Measurements from ENCODE around the gene TMEM150C. TPM values are rescaled to one million over a fixed set of nuclear protein-coding genes. Genes with fewer than 3 reads are reported as not detected.
A peak's percentile ranks its signal among the peaks of the same experiment; 100 is the strongest.

TMEM150C gene
- total and polyA plus RNA-seq, 4 experiments from 2014 or later = 0.07 TPM; not detected in 3

GRCh38 chr4:82525307-82525911 is 36.4 kb downstream of the TMEM150C start:
- Histone ChIP-seq H3K9me3 (ENCODE audit: control insufficient read depth in 1 of 2, low read length in 2 of 2) (no peaks in the 10 kb centered on the region), H3K27ac (ENCODE audit: low read depth, low read length) (no peak overlapping the region), H3K4me1 (ENCODE audit: insufficient read depth, low read length) (no peaks in the 10 kb centered on the region), H3K27me3 (ENCODE audit: insufficient read depth, low read length) (no peaks in the 10 kb centered on the region), H3K4me3 (ENCODE audit: low read length in 2 of 2) (no peak overlapping the region), H3K36me3 (ENCODE audit: insufficient read depth, low read length) (no peaks in the 10 kb centered on the region)
- Mint-ChIP-seq H3K27ac (no peak overlapping the region), H3K27me3 (peaks cover 2 to 9% of the 10 kb centered on the region in 2 donors), H3K4me3 (no peak overlapping the region), H3K4me1 (no peaks in the 10 kb centered on the region), H3K36me3 (no peaks in the 10 kb centered on the region), H3K9me3 (no peaks in the 10 kb centered on the region)
- no peak for DNase-seq
- CTCF ChIA-PET (ENCODE audit: partially characterized antibody) = no interaction called here
- POLR2A ChIA-PET (ENCODE audit: partially characterized antibody) = no interaction called here
- intact Hi-C loops (cut with micrococcal nuclease) = no loop called here

GRCh38 chr4:82524570-82525152 is 37.1 kb downstream of the TMEM150C start:
- CTCF ChIA-PET (ENCODE audit: partially characterized antibody) = no interaction called here

GRCh38 chr4:82523179-82523578 is 38.6 kb downstream of the TMEM150C start:
- H3K4me1 ChIP-seq (ENCODE audit: insufficient read depth, low read length) = no peaks in the 10 kb centered on the region
- no peaks in the 10 kb centered on the region for H3K27me3 ChIP-seq (ENCODE audit: insufficient read depth, low read length)
- Mint-ChIP-seq H3K9me3 (no peaks in the 10 kb centered on the region), H3K4me3 (no peak overlapping the region), H3K27ac (no peak overlapping the region), H3K27me3 (peaks cover 6 to 15% of the 10 kb centered on the region in 2 donors), H3K4me1 (no peaks in the 10 kb centered on the region), H3K36me3 (no peaks in the 10 kb centered on the region)
- ChIA-PET POLR2A (ENCODE audit: partially characterized antibody) (no interaction called here), CTCF (ENCODE audit: partially characterized antibody) (no interaction called here)
- no peak overlapping the region for H3K27ac ChIP-seq (ENCODE audit: low read depth, low read length)
- no peaks in the 10 kb centered on the region for H3K36me3 ChIP-seq (ENCODE audit: insufficient read depth, low read length)
- H3K4me3 ChIP-seq (ENCODE audit: low read length in 2 of 2) = no peak overlapping the region
- no peaks in the 10 kb centered on the region for H3K9me3 ChIP-seq (ENCODE audit: control insufficient read depth in 1 of 2, low read length in 2 of 2)
- intact Hi-C loops (cut with micrococcal nuclease) = no loop called here
- no peak for DNase-seq

More at GRCh38 chr4:82524570-82525152, 37.1 kb downstream of the TMEM150C start:
- Histone ChIP-seq H3K4me3 (ENCODE audit: low read length in 2 of 2) (no peak overlapping the region), H3K9me3 (ENCODE audit: control insufficient read depth in 1 of 2, low read length in 2 of 2) (no peaks in the 10 kb centered on the region), H3K4me1 (ENCODE audit: insufficient read depth, low read length) (no peaks in the 10 kb centered on the region), H3K36me3 (ENCODE audit: insufficient read depth, low read length) (no peaks in the 10 kb centered on the region), H3K27me3 (ENCODE audit: insufficient read depth, low read length) (no peaks in the 10 kb centered on the region), H3K27ac (ENCODE audit: low read depth, low read length) (no peak overlapping the region)
- no peaks in the 10 kb centered on the region for H3K9me3 Mint-ChIP-seq
- POLR2A ChIA-PET (ENCODE audit: partially characterized antibody) = no interaction called here
- DNase-seq = no peak
- intact Hi-C loops (cut with micrococcal nuclease) = no loop called here
- H3K4me1 Mint-ChIP-seq = no peaks in the 10 kb centered on the region
- H3K4me3 Mint-ChIP-seq = no peak overlapping the region
- H3K36me3 Mint-ChIP-seq = no peaks in the 10 kb centered on the region
- no peak overlapping the region for H3K27ac Mint-ChIP-seq
- peaks cover 2 to 13% of the 10 kb centered on the region in 2 donors for H3K27me3 Mint-ChIP-seq

- Mint-ChIP-seq H3K27ac (no peak overlapping the region), H3K27me3 (peaks cover 6 to 12% of the 10 kb centered on the region in 2 donors), H3K9me3 (no peaks in the 10 kb centered on the region), H3K36me3 (no peaks in the 10 kb centered on the region), H3K4me3 (no peak overlapping the region), H3K4me1 (no peaks in the 10 kb centered on the region)
- DNase-seq = no peak
- Histone ChIP-seq H3K4me1 (ENCODE audit: insufficient read depth, low read length) (no peaks in the 10 kb centered on the region), H3K27me3 (ENCODE audit: insufficient read depth, low read length) (no peaks in the 10 kb centered on the region), H3K4me3 (ENCODE audit: low read length in 2 of 2) (no peak overlapping the region), H3K36me3 (ENCODE audit: insufficient read depth, low read length) (no peaks in the 10 kb centered on the region), H3K9me3 (ENCODE audit: control insufficient read depth in 1 of 2, low read length in 2 of 2) (no peaks in the 10 kb centered on the region), H3K27ac (ENCODE audit: low read depth, low read length) (no peak overlapping the region)
- ChIA-PET CTCF (ENCODE audit: partially characterized antibody) (no interaction called here), POLR2A (ENCODE audit: partially characterized antibody) (no interaction called here)
- intact Hi-C loops (cut with micrococcal nuclease) = no loop called here
These were observed 39.3 kb downstream of the TMEM150C start for GRCh38 chr4:82522472-82522871.

- Histone ChIP-seq H3K4me1 (ENCODE audit: insufficient read depth, low read length) (no peaks in the 10 kb centered on the region), H3K36me3 (ENCODE audit: insufficient read depth, low read length) (no peaks in the 10 kb centered on the region), H3K9me3 (ENCODE audit: control insufficient read depth in 1 of 2, low read length in 2 of 2) (no peaks in the 10 kb centered on the region), H3K4me3 (ENCODE audit: low read length in 2 of 2) (no peak overlapping the region), H3K27ac (ENCODE audit: low read depth, low read length) (no peak overlapping the region), H3K27me3 (ENCODE audit: insufficient read depth, low read length) (no peaks in the 10 kb centered on the region)
- POLR2A ChIA-PET (ENCODE audit: partially characterized antibody) = no interaction called here
- Mint-ChIP-seq H3K27me3 (peaks cover 6 to 17% of the 10 kb centered on the region in 2 donors), H3K36me3 (no peaks in the 10 kb centered on the region), H3K27ac (no peak overlapping the region), H3K4me3 (no peak overlapping the region), H3K9me3 (no peaks in the 10 kb centered on the region), H3K4me1 (no peaks in the 10 kb centered on the region)
- no peak for DNase-seq
- CTCF ChIA-PET (ENCODE audit: partially characterized antibody) = no interaction called here
- intact Hi-C loops (cut with micrococcal nuclease) = no loop called here
These were observed 40.5 kb downstream of the TMEM150C start for GRCh38 chr4:82521283-82521682.

- no peak overlapping the region for H3K4me3 Mint-ChIP-seq
- H3K36me3 Mint-ChIP-seq = no peaks in the 10 kb centered on the region
- POLR2A ChIA-PET (ENCODE audit: partially characterized antibody) = no interaction called here
- no peak for DNase-seq
- H3K4me1 Mint-ChIP-seq = peaks cover 0 to under 1% (median 0%) of the 10 kb centered on the region in 4 donors
- peaks cover 0 to under 1% (median 0%) of the 10 kb centered on the region in 8 donors for H3K9me3 Mint-ChIP-seq
- H3K36me3 ChIP-seq (ENCODE audit: insufficient read depth, low read length) = no peaks in the 10 kb centered on the region
- H3K27me3 Mint-ChIP-seq = peaks cover 12 to 17% of the 10 kb centered on the region in 2 donors
- no peaks in the 10 kb centered on the region for H3K27me3 ChIP-seq (ENCODE audit: insufficient read depth, low read length)
- H3K9me3 ChIP-seq (ENCODE audit: control insufficient read depth in 1 of 2, low read length in 2 of 2) = no peaks in the 10 kb centered on the region
- CTCF ChIA-PET (ENCODE audit: partially characterized antibody) = no interaction called here
- no peak overlapping the region for H3K27ac ChIP-seq (ENCODE audit: low read depth, low read length)
- no peaks in the 10 kb centered on the region for H3K4me1 ChIP-seq (ENCODE audit: insufficient read depth, low read length)
- H3K4me3 ChIP-seq (ENCODE audit: low read length in 2 of 2) = no peak overlapping the region
- intact Hi-C loops (cut with micrococcal nuclease) = no loop called here
- no peak overlapping the region for H3K27ac Mint-ChIP-seq
These were observed 42.0 kb downstream of the TMEM150C start for GRCh38 chr4:82519776-82520175.

GRCh38 chr4:82519072-82519471 is 42.7 kb downstream of the TMEM150C start:
- CTCF ChIA-PET (ENCODE audit: partially characterized antibody) = no interaction called here
- H3K27ac ChIP-seq (ENCODE audit: low read depth, low read length) = no peak overlapping the region
- H3K36me3 ChIP-seq (ENCODE audit: insufficient read depth, low read length) = no peaks in the 10 kb centered on the region
- POLR2A ChIA-PET (ENCODE audit: partially characterized antibody) = no interaction called here
- H3K9me3 Mint-ChIP-seq = peaks cover 0 to 3% (median 0%) of the 10 kb centered on the region in 8 donors
- no peak for DNase-seq
- no peaks in the 10 kb centered on the region for H3K36me3 Mint-ChIP-seq
- no peaks in the 10 kb centered on the region for H3K9me3 ChIP-seq (ENCODE audit: control insufficient read depth in 1 of 2, low read length in 2 of 2)
- no peaks in the 10 kb centered on the region for H3K27me3 ChIP-seq (ENCODE audit: insufficient read depth, low read length)
- H3K27me3 Mint-ChIP-seq = peaks cover 18 to 19% of the 10 kb centered on the region in 2 donors
- H3K4me1 ChIP-seq (ENCODE audit: insufficient read depth, low read length) = no peaks in the 10 kb centered on the region
- H3K4me3 ChIP-seq (ENCODE audit: low read length in 2 of 2) = no peak overlapping the region
- peak overlapping the region in 1 of 7 donors; percentile 38 for H3K27ac Mint-ChIP-seq
- intact Hi-C loops (cut with micrococcal nuclease) = no loop called here
- H3K4me1 Mint-ChIP-seq = peaks cover 0 to 1% (median 0%) of the 10 kb centered on the region in 4 donors
- no peak overlapping the region for H3K4me3 Mint-ChIP-seq

Measured in CD4-positive, alpha-beta memory T cell (primary cell).